ENCODE measurements around the gene ACTN2. TPM values are rescaled to one million over a fixed set of nuclear protein-coding genes. Genes with fewer than 3 reads are reported as not detected.

ACTN2 gene
- total RNA-seq, 2 donors from 2014 or later, result 0.79 to 2.2 TPM

DNA sequence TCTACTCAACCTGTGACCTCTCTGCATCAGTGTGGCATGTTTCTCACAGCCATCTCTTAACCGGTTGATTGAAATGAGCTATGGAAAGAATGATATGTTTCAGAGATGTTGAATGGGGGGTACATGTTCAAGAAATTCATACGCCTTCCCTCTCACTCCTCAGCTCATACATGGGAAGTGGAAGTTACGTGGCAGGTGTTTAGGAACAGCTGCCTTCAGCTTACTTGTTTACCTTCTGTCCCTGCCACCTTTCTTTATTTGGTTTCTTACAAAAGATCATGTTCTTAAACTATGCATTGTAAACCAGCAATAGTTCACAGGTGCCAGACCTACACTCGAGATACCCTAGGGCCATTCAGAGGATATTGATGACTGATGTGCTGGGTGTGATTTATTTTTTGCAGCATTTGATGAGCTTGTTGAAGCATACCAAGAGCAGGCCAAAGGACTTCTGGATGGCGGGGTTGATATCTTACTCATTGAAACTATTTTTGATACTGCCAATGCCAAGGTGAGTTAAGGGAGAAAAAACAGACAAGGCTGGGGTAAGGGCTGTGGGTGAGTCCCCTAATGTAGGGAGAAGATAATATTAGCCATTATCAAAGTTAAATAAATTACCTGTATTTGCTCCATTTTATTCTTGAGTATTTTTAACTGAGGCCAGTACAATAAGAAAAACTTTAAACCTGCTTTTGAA, 126.2 kb downstream of the ACTN2 start:
- WGBS, 2 experiments (ENCODE audit: insufficient coverage in 1 of 2, insufficient read length in 1 of 2), result 86 to 94% methylated on average over 1 to 5 of the region's 5 CpGs
- Mint-ChIP-seq H3K9me3 (no peaks in the 10 kb centered on the region), H3K36me3 (ENCODE audit: low read depth) (peaks cover 37% of the 10 kb centered on the region), H3K4me1 (peaks cover 21% of the 10 kb centered on the region), H3K27ac (no peak overlapping the region), H3K4me3 (no peak overlapping the region), H3K27me3 (ENCODE audit: insufficient read depth) (no peaks in the 10 kb centered on the region)
- Histone ChIP-seq H3K36me3 (ENCODE audit: control insufficient read depth, insufficient read depth, low read length) (peaks cover 25% of the 10 kb centered on the region), H3K27ac (ENCODE audit: low read depth, low read length) (no peak overlapping the region), H3K4me1 (ENCODE audit: control insufficient read depth, insufficient read depth, low read length) (peaks cover 4% of the 10 kb centered on the region), H3K27me3 (ENCODE audit: control insufficient read depth, insufficient read depth, low read length, poor library complexity, severe bottlenecking) (no peaks in the 10 kb centered on the region), H3K4me3 (ENCODE audit: low read length) (no peak overlapping the region), H3K9ac (ENCODE audit: extremely low read depth, low read length, poor library complexity, severe bottlenecking) (no peak overlapping the region), H3K9me3 (ENCODE audit: control insufficient read depth, low read length) (no peaks in the 10 kb centered on the region)
- TF ChIP-seq, protein P1, sequence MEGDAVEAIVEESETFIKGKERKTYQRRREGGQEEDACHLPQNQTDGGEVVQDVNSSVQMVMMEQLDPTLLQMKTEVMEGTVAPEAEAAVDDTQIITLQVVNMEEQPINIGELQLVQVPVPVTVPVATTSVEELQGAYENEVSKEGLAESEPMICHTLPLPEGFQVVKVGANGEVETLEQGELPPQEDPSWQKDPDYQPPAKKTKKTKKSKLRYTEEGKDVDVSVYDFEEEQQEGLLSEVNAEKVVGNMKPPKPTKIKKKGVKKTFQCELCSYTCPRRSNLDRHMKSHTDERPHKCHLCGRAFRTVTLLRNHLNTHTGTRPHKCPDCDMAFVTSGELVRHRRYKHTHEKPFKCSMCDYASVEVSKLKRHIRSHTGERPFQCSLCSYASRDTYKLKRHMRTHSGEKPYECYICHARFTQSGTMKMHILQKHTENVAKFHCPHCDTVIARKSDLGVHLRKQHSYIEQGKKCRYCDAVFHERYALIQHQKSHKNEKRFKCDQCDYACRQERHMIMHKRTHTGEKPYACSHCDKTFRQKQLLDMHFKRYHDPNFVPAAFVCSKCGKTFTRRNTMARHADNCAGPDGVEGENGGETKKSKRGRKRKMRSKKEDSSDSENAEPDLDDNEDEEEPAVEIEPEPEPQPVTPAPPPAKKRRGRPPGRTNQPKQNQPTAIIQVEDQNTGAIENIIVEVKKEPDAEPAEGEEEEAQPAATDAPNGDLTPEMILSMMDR (conservative IDR thresholded peaks at IDR 0.05), result no peak
- no peak for DNase-seq

Other genes with a start within 250 kb of the ACTN2 start
- gene LGALS8, start 162.5 kb upstream of the ACTN2 start, total RNA-seq, result 10 to 100 TPM; 11.4 to 15.0 TPM
- 10 to 100 TPM; 51.8 to 65.4 TPM for gene HEATR1, start 82.0 kb upstream of the ACTN2 start, total RNA-seq
- gene MTR, start 108.8 kb downstream of the ACTN2 start, total RNA-seq, result 10 to 100 TPM; 28.5 to 29.5 TPM